Ammon's horn (tissue), 1 donor: ENCODE data around the gene APRT.

Experiments used
- DNase-seq: peaks from one replicate; pipeline ENCODE4 v3.0.0-alpha.2; 2016; ENCODE audit warnings: low spot score

The APRT gene, protein sequence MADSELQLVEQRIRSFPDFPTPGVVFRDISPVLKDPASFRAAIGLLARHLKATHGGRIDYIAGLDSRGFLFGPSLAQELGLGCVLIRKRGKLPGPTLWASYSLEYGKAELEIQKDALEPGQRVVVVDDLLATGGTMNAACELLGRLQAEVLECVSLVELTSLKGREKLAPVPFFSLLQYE

DNA sequence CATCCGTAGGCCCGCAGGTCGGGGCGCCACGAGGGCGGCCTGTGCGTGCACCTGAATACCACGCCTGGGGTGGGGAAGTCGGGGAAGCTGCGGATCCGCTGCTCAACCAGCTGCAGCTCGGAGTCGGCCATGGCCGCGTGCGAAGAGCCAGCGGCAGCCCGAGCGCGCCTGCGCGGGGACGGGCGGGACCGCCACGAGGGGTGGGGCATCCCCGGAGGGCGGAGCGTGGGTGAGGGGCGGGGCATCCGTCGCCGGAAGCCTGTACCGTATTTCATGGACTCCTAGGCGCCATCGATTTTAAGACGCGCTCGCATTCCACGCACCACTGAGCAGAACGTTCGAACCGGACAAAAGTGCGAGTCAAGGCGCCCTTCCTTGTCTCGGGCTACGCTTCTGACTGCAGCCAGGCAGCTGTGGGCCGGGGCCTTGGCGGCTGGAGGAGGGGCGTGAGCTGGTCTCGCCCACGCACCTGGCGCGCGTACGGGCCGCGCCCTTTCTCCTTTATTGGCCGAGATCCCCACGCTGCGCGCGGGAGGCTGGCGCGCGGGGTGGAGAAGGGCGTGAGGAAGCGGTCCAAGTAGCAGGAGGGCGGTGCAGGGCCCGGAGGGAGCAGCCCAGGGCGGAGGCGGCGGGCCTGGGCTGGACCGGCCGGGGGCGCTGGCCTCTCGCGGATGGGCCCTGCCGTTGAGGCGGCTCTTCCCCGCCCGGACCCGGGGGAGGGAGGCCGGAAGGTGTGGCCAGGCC, at the start of gene APRT:
Gene APRT, minus strand, starts transcription at position 160 of the 744 bp plus-strand sequence. Its CDS starts 29 bp downstream, at position 131.
- peak; percentile 94 for DNase-seq

GRCh38 chr16:88861359-88861758, 49.6 kb upstream of the APRT start:
- no peak for DNase-seq

DNA sequence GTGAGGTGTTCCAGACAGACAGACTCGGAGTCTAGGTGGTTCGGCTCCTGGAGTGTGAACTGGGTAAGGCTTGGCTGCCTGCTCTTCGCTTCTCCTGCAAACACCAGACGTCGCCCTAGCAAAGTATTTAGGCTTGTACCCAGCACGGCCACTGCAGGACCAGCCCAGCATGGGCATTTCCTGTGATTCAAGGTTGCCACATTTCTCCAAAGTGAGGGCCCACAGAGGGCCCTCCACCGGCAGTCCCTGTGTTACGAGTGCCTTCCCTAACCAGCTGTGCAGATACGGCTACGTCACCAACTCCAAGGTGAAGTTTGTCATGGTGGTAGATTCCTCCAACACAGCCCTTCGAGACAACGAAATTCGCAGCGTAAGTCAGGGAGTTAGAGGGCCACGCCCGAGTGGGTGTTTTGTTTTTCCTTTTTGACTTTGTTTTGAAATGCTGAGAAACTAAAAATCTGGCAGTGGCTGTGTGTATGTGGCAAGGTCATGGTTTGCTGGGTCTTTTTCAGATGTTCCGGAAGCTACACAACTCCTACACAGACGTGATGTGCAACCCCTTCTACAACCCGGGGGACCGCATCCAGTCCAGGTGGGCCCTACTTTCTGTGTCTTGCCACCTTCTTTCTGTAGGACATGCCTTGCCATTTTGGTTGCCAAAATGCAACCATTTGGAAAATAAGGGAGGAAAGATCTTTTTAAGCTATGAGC, 47.8 kb upstream of the APRT start:
- DNase-seq, result no peak

DNA sequence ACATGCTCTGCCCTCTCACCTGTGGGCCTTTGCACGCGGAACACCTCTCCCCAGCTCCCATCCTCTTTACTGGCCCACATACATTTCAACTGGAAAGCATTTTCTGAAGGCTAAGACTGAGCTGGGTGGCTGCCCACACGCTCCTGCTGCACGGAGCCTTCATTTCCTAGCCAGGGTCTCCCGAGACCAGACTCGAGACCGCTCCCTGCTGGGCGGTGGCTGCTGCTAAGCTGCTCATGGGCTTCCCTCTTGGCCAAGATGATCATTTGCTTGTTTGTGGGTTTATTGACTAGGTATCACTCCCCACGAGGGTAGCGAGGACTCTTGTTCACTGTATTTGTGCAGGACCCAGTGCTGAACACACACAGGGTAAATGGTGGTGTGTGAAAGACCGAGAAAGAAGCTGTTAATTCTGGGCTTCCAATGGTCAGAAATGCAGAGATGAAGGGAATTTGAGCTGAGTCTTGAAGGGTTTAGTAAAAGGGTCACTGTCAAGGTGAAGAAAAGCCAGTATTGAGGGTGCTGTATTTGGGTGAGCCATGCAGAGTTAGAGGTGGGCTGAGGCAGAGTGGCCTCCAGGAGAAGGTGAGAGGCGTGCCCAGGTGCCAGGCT, 46.1 kb upstream of the APRT start:
- peak; percentile 89 for DNase-seq

- peak; percentile 99 for DNase-seq
These were observed 45.4 kb upstream of the APRT start, which contains the start of the genes GALNS and TRAPPC2L for GRCh38 chr16:88856828-88857727. TSS of gene GALNS (minus strand) at chr16:88856947. CDS start at chr16:88856877, 70 bp downstream. TSS of gene TRAPPC2L (plus strand) at chr16:88857127. CDS start at chr16:88857151, 24 bp downstream.

GRCh38 chr16:88856122-88856827, 44.5 kb upstream of the APRT start:
- DNase-seq, result peak; percentile 19

DNA sequence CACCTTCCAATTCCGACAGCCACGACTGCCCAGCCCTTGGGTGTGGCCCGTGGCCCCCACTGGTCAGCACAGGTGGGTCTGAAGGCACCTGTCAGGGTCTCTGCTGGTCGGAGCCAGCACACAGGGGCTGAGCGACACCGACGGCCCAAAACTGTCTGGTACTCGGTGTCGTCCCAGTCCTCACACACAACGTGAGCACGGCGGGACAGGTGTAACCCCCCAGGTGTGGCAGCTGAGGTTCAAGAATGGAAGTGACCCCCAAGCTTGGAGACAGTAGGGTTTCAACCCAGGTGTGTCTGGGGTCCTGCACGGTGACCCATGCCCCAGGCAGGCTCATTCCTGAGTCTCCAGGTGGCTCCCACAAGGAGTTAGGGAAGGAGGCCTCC, 44.0 kb upstream of the APRT start:
- no peak for DNase-seq

GRCh38 chr16:88855176-88855575, 43.4 kb upstream of the APRT start:
- no peak for DNase-seq

DNA sequence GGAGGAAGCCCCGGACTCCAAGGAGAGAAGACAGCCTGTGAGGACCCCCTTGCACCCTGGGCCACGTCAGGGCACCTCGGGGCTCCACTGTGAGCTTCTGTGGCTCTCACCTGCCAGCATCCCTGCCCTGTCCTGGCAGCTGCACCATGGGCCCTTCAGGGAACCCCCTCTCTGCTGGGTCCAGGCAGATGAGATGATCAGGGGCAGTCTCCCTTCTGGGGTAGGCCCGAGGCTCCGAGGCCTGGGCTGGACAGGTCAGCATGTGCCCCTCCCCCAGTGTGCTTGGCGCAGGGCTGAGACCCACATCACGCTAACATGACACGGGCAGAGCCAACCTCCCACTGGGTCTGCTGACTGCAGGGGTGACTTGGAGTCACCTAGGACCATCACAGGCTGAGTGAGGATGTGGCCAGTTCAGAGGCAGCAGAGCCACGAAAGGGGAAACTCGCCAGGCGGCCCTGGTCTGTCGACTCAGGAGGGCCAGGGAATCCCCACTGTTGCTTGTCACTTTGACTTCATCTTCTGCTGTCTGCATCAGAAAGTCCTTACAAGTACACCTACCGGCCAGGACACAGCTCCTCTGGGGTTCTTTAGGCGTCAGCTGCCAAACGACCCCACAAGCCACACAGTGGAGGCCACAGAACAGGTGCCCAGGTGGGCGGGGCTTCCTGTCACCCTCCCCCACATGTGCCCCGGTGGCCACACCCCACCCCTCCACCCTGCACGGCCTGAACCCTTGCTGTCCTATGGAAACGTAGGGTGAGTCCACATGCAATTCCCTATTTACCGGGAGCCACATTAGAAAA, 42.8 kb upstream of the APRT start:
- no peak for DNase-seq

DNA sequence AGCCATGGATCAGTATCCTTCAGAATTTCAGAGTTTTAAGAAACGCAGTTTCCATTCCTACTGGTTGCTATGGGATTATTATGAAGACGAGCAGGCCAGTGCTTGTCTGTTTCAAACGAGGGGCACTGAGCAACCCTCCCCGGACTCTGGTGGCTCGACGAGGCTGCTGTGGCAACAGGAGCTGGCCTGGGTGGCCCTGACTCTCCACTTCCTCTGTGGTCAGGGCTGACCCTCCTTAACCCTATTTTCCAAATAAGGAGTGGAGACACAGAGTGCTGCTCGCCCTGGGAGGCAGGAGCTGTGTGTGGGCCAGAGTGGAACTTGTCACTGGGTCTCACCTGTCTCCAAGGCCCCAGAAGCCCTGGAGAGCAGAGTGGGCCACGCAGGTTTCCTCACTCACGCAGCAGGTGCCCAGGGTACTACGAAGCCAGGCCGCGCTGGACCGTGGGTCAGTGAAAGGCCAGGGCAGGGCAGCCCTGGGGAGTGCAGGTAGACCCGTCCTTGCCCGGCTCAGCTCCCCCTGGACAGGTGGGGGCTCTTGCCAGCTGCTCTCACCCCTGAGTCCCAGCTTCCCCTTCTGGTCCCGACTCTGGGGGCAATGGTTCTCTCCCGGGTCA, 41.7 kb upstream of the APRT start:
- peak; percentile 35 for DNase-seq

GRCh38 chr16:88851616-88852015, 39.9 kb upstream of the APRT start:
- DNase-seq, result no peak

GRCh38 chr16:88850531-88851199, 38.9 kb upstream of the APRT start:
- DNase-seq, result no peak

DNA sequence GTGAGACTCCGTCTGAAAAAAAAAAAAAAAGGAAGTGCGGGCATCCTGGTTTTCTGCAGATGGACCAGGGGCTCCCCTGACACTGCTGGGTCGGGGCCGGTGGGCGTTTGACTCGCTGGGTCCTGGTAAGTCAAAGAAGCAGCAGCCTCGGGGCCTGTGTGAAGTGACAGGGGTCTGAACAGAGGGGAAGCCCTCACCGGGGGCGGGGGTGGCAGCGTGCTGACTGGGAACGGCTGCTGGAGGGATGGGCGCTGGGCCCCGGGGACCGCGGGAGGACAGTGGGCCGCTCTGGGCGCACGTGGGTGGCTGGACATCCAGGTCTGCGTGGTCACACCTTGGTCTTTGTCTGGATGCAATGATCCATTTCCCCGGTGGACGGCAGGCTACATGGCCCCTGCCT, 36.8 kb upstream of the APRT start:
- no peak for DNase-seq

DNA sequence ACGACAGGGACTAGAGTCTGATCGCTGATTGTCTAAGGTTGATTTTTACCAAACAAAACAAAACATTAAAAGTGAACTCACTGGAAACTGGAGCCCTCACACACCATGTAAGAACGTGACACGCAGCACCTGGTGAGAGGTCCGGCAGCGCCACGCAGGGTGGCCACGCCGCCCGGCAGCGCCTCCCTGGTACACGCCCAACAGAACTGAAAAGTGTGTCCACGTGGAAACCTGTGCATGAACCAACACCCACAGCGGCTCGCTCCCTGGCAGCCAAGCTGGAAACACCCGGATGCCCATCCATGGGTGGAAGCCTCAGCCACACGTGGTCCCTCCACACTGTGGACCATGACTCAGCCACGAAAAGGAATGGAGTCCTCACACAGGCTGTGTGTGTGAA, 35.9 kb upstream of the APRT start:
- DNase-seq, result no peak

GRCh38 chr16:88846088-88846487, 34.4 kb upstream of the APRT start:
- DNase-seq, result no peak

GRCh38 chr16:88844419-88845036, 32.8 kb upstream of the APRT start:
- no peak for DNase-seq

DNA sequence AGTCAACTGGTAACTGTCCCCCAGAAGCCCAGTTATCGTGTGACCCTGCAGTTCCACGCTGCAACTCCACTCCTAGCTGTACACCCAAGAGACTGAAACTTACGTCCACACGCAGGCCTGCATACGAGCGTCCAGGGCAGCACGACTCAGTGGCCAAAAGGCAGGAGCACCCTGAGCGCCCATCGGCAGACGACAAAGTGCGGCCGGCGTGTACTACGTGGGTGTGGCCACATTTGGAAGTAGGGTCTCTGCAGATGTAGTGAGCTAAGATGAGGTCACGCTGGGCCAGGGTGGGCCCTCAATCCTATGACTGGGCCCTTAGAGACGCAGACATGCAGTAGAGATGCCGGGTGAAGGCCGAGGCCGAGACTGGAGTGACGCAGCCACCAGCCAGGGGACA, 31.5 kb upstream of the APRT start:
- no peak for DNase-seq

DNA sequence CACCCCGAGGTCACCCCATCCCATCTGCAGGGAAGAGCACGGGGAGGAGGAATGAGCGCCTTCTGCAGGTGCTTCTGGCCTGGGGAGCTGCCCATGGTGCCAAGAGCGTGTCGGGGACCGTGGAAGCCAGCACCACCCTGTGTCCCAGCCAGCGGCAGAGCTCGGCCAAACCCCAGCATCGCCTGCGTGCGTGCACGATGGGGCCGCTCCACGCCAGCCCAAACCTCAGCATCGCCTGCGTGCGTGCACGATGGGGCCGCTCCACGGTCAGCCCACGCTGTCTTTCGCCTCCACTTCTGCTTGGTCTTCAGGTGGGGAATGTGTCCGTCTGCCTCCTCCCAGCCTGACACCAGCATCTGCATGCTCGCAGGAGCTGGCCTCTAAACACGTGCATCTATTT, 31.1 kb upstream of the APRT start:
- DNase-seq, result no peak
